Activated CD4-positive, alpha-beta T cell treated with anti-CD3 and anti-CD28 coated beads, Interleukin-2, amount 10 ng/mL, durations not matched to agents 7 days and 5 days (primary cell): ENCODE results near the gene SNX8. TPM values are rescaled to one million over a fixed set of nuclear protein-coding genes. Genes with fewer than 3 reads are reported as not detected.

ENCODE experiments used
- CTCF ChIA-PET: fragments of 350-600 bp; sonication (Branson Sonifier 250); formaldehyde crosslinking; loops from one replicate; lab custom pipeline; 2021; ENCODE audit warnings: antibody characterized with exemption; lab: Charles Lee
- POLR2A ChIA-PET: fragments of 350-600 bp; sonication (Branson Sonifier 250); formaldehyde crosslinking; loops from one replicate; lab custom pipeline; 2021; ENCODE audit warnings: antibody characterized with exemption; lab: Charles Lee
- DNase-seq: peaks from one replicate; pipeline ENCODE4 v3.0.0-alpha.2; 2020
- H3K27ac Mint-ChIP-seq: one replicate; pipeline ENCODE4 v1.8.0; 2021; ENCODE audit warnings: mild to moderate bottlenecking, moderate library complexity, mixed read lengths
- H3K27me3 Mint-ChIP-seq: one replicate; pipeline ENCODE4 v1.8.0; 2021; ENCODE audit warnings: mixed read lengths
- H3K36me3 Mint-ChIP-seq: one replicate; pipeline ENCODE4 v1.8.0; 2021; ENCODE audit warnings: low read depth, mixed read lengths
- H3K4me1 Mint-ChIP-seq: one replicate; pipeline ENCODE4 v1.8.0; 2021; ENCODE audit warnings: mixed read lengths
- H3K4me3 Mint-ChIP-seq: one replicate; pipeline ENCODE4 v1.8.0; 2021; ENCODE audit warnings: mild to moderate bottlenecking, moderate library complexity, mixed read lengths
- H3K9me3 Mint-ChIP-seq: one replicate; pipeline ENCODE4 v1.8.0; 2021; ENCODE audit warnings: mixed read lengths
- total RNA-seq, 2 experiments: library from RNA; stranded (reverse); gene quantifications; one replicate each; pipeline ENCODE4 v1.2.3, GENCODE V29; 2021

The SNX8 gene
- total RNA-seq, 2 experiments from 2014 or later: 27.2 to 28.0 TPM

GRCh38 chr7:2242541-2243429, 71.5 kb downstream of the SNX8 start:
- ChIA-PET CTCF (interaction anchor here (2.6 kb wide), 1 partner anchor 11 kb away, joined by 13 read pairs; the partner anchor contains the start of gene MAD1L1), POLR2A (no interaction called here)
- Mint-ChIP-seq H3K27me3 (no peaks in the 10 kb centered on the region), H3K9me3 (no peaks in the 10 kb centered on the region), H3K4me3 (peak overlapping the region; percentile 96), H3K4me1 (peaks cover 36% of the 10 kb centered on the region), H3K27ac (peak overlapping the region; percentile 97), H3K36me3 (peaks cover 18% of the 10 kb centered on the region)
- DNase-seq: peak; percentile 35

DNA sequence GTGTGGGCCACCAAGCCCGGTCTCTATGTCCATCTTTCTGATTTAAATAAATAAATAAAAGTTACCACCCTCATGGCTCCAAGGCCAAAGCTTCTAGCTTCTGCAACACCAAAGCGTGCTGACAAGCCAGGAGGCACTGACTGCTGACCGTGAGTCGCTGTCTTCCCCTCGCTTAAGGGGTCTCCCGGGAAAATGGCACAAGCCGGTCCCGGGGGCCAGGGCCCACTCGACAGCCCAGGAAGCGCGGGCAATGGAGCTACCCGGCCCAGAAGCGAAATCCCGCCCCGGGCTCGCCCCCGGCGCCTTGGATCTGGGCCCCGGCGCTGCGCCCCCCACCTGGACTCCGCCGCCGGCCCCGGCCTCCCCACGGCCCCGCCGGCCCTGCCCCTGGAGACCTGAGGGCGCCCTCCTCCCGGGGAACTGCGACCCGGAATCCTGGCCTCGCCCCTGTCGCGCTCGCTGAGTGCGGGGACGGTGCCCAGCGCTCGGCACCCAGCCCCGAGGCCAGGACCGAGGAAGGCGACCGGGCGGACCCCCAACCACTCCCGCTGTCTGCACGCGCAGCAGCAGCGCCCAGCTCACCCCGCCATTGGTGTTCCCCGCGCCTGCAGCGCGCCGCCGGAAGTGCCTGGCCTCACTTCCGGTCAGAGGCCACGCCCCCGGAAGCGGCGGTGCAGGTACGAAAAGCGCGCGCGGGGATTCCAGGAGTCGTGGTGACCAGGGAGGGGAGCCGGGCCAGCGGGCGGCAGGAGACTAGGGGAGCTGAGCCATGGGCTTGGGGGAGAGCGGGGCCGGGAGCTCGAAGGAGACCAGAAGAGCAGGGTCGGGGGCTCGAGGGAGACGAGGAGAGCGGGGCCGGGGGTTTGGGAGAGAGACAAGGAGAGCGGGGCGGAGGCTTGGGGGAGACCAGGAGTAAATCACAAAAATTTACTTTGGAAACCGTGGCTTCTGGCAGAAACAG, 72.4 kb downstream of the SNX8 start, which contains the start of the genes MRM2 and NUDT1:
Gene MRM2 (minus strand): TSS at position 626 of the 961 bp plus-strand sequence. CDS start 36 bp downstream, at position 590.
Gene NUDT1 (plus strand): TSS at position 647 of the 961 bp plus-strand sequence. CDS start 2,349 bp downstream, outside the sequence.
- Mint-ChIP-seq H3K27me3 (no peaks in the 10 kb centered on the region), H3K36me3 (peaks cover 23% of the 10 kb centered on the region), H3K27ac (peak within 1 kb of the TSS; percentile 97), H3K9me3 (no peaks in the 10 kb centered on the region), H3K4me3 (peak within 1 kb of the TSS; percentile 96), H3K4me1 (peaks cover 36% of the 10 kb centered on the region)
- DNase-seq: peak; percentile 72
- ChIA-PET POLR2A (interaction anchor here (0.5 kb wide), 1 partner anchor 99 kb away, joined by 8 read pairs; no protein-coding TSS in a partner anchor), CTCF (interaction anchor here (0.6 to 2.6 kb wide), 3 partner anchors 10 to 125 kb away, joined by 3 to 13 read pairs (median 3); partner anchors contain the start of gene MAD1L1)

DNA sequence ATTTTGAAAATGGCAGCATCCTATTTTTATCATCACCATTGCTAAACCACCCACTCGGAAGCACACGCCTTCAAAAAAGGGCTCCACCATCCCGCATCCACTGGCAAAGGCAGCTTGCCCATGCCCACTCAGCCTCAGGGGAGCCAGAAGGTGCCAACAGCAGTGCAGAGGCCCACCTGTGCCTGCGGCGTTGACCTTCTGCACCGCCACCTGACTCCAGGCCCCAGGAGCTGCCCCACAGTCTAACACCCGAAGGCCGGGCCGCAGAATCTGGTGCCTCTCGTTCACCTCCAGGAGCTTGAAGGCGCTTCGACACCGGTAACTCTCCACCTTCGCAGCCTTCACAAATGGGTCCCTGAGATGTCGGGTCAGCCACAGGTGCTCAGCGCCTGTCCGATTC, 75.0 kb downstream of the SNX8 start:
- Mint-ChIP-seq H3K4me1 (peaks cover 29% of the 10 kb centered on the region), H3K27me3 (no peaks in the 10 kb centered on the region), H3K4me3 (no peak overlapping the region), H3K9me3 (no peaks in the 10 kb centered on the region), H3K27ac (no peak overlapping the region), H3K36me3 (peaks cover 33% of the 10 kb centered on the region)
- ChIA-PET CTCF (interaction anchor here (0.5 to 1.0 kb wide), 2 partner anchors 72 to 559 kb away, joined by 3 read pairs; no protein-coding TSS in a partner anchor), POLR2A (no interaction called here)
- DNase-seq: no peak

GRCh38 chr7:2237109-2237602, 77.1 kb downstream of the SNX8 start:
- H3K36me3 Mint-ChIP-seq: peaks cover 36% of the 10 kb centered on the region
- no peak for DNase-seq
- H3K27ac Mint-ChIP-seq: no peak overlapping the region
- H3K27me3 Mint-ChIP-seq: no peaks in the 10 kb centered on the region
- H3K9me3 Mint-ChIP-seq: no peaks in the 10 kb centered on the region
- POLR2A ChIA-PET: no interaction called here
- CTCF ChIA-PET: interaction anchor here (1.6 kb wide), 1 partner anchor 100 kb away, joined by 3 read pairs; no protein-coding TSS in a partner anchor
- H3K4me3 Mint-ChIP-seq: no peak overlapping the region
- peaks cover 30% of the 10 kb centered on the region for H3K4me1 Mint-ChIP-seq

GRCh38 chr7:2233926-2234325, 80.3 kb downstream of the SNX8 start:
- CTCF ChIA-PET: interaction anchor here (3.0 kb wide), 1 partner anchor 7 kb away, joined by 13 read pairs; the partner anchor contains the start of genes MRM2 and NUDT1
- Mint-ChIP-seq H3K36me3 (peaks cover 40% of the 10 kb centered on the region), H3K27me3 (no peaks in the 10 kb centered on the region), H3K9me3 (no peaks in the 10 kb centered on the region), H3K4me1 (peaks cover 35% of the 10 kb centered on the region), H3K4me3 (peak overlapping the region; percentile 61), H3K27ac (peak overlapping the region; percentile 46)
- POLR2A ChIA-PET: no interaction called here
- no peak for DNase-seq

GRCh38 chr7:2232766-2233520, 81.3 kb downstream of the SNX8 start, which contains the start of gene MAD1L1:
TSS of gene MAD1L1 (minus strand) at chr7:2232945. CDS start at chr7:2230133, 2,812 bp downstream.
- Mint-ChIP-seq H3K4me1 (peaks cover 31% of the 10 kb centered on the region), H3K4me3 (peak within 1 kb of the TSS; percentile 90), H3K27me3 (no peaks in the 10 kb centered on the region), H3K9me3 (no peaks in the 10 kb centered on the region), H3K36me3 (peaks cover 33% of the 10 kb centered on the region), H3K27ac (peak within 1 kb of the TSS; percentile 89)
- DNase-seq: peak; percentile 91
- POLR2A ChIA-PET: no interaction called here
- CTCF ChIA-PET: interaction anchor here (1.0 to 3.0 kb wide), 4 partner anchors 8 to 23 kb away, joined by 3 to 13 read pairs (median 3); partner anchors contain the start of genes MRM2 and NUDT1

DNA sequence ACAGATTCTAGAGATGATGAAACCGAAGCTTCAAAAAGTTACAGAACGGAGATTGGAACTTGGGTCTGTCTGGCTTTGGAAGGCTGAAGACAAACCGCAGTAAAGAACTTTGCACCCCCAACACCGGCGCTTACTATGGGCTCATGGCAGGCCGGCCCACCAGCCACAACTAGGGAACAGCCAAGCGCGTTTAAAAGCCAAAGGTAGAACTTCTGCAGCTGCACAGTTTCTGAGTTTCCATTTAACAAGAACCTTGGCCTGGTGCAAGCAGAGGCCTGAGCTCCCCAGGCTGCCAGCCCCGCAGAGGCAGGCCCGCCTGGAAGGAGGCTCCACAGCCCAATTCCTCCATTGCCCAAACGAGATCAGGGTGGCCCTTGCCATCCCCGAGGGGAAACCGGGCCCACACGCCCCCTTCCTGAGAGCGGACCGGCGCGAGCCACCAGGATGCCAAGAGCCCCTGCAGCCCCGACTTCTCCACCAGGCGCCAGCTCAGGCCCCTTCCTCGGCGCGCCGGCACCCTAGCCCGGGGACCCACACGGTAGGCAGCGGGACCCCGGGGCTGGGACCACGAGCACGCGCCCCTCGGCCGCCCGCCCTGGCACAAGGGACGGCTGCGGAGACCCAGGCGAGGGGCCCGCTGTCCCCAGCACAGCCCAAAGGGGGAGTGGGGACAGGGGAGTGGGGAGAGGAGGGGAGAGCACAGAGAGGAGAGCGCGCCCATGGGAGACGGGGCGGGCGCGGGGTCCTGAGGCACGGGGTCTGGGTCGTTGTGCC, 82.1 kb downstream of the SNX8 start:
- CTCF ChIA-PET: interaction anchor here (1.0 to 3.0 kb wide), 4 partner anchors 9 to 22 kb away, joined by 3 to 13 read pairs (median 3); partner anchors contain the start of genes MRM2 and NUDT1
- POLR2A ChIA-PET: interaction anchor here (0.7 kb wide), 1 partner anchor 174 kb away, joined by 3 read pairs; no protein-coding TSS in a partner anchor
- H3K9me3 Mint-ChIP-seq: no peaks in the 10 kb centered on the region
- DNase-seq: peak; percentile 16
- H3K4me3 Mint-ChIP-seq: peak overlapping the region; percentile 87
- H3K4me1 Mint-ChIP-seq: peaks cover 31% of the 10 kb centered on the region
- no peaks in the 10 kb centered on the region for H3K27me3 Mint-ChIP-seq
- peak overlapping the region; percentile 85 for H3K27ac Mint-ChIP-seq
- H3K36me3 Mint-ChIP-seq: peaks cover 31% of the 10 kb centered on the region

- Mint-ChIP-seq H3K36me3 (peaks cover 35% of the 10 kb centered on the region), H3K4me1 (peaks cover 29% of the 10 kb centered on the region), H3K4me3 (no peak overlapping the region), H3K27me3 (no peaks in the 10 kb centered on the region), H3K27ac (no peak overlapping the region), H3K9me3 (no peaks in the 10 kb centered on the region)
- ChIA-PET POLR2A (no interaction called here), CTCF (interaction anchor here (3.0 kb wide), 1 partner anchor 11 kb away, joined by 13 read pairs; the partner anchor contains the start of genes MRM2 and NUDT1)
- DNase-seq: no peak
These were observed 83.4 kb downstream of the SNX8 start for GRCh38 chr7:2230882-2231281.

GRCh38 chr7:2230226-2230625, 84.0 kb downstream of the SNX8 start:
- peaks cover 29% of the 10 kb centered on the region for H3K4me1 Mint-ChIP-seq
- ChIA-PET CTCF (no interaction called here), POLR2A (no interaction called here)
- DNase-seq: no peak
- peaks cover 36% of the 10 kb centered on the region for H3K36me3 Mint-ChIP-seq
- H3K27ac Mint-ChIP-seq: no peak overlapping the region
- no peaks in the 10 kb centered on the region for H3K27me3 Mint-ChIP-seq
- H3K4me3 Mint-ChIP-seq: no peak overlapping the region
- no peaks in the 10 kb centered on the region for H3K9me3 Mint-ChIP-seq

DNA sequence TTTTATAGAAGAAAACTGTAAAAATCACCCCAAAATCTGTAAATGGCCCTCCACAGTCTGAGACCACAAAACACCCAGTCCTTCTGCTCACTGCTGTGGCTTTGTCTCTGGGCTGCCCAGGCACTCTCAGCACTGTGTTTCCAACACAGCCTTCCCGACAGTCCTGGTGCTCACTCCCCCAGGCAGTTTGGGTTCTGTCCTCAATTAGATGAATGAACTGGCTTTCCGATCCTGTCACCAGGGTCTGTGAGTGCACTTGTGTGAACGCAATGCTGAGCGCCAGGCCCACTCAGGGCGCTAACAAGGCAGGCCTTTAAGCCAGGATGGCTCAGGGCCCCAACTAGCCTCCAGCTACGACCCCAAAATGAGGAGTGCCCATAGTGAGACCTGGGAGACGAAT, 84.8 kb downstream of the SNX8 start:
- H3K4me3 Mint-ChIP-seq: no peak overlapping the region
- CTCF ChIA-PET: no interaction called here
- POLR2A ChIA-PET: no interaction called here
- H3K9me3 Mint-ChIP-seq: no peaks in the 10 kb centered on the region
- no peaks in the 10 kb centered on the region for H3K27me3 Mint-ChIP-seq
- H3K4me1 Mint-ChIP-seq: peaks cover 25% of the 10 kb centered on the region
- DNase-seq: no peak
- peaks cover 29% of the 10 kb centered on the region for H3K36me3 Mint-ChIP-seq
- H3K27ac Mint-ChIP-seq: no peak overlapping the region
